ENCODE results near the gene NDUFA1.

- TF ChIP-seq RFX5 (IDR thresholded peaks at IDR 0.05; ENCODE audit: low read depth, low read length) (no peak), POLR2A (IDR thresholded peaks at IDR 0.05; ENCODE audit: low read depth, low read length) (peak; percentile 78), MTA3 (IDR thresholded peaks at IDR 0.05; ENCODE audit: borderline replicate concordance, low read length) (no peak), CHD2 (IDR thresholded peaks at IDR 0.05; ENCODE audit: borderline replicate concordance, low read depth, low read length) (peak; percentile 97), TCF12 (IDR thresholded peaks at IDR 0.05; ENCODE audit: low read depth, low read length) (peak; percentile 56; the same call in 1 of the 2 replicates), TCF7 (IDR thresholded peaks at IDR 0.05; ENCODE audit: borderline replicate concordance) (no peak), TAF1 (IDR thresholded peaks at IDR 0.05; ENCODE audit: borderline replicate concordance, low read depth, low read length) (0 out of 2 replicates have a peak, but pooled peaks have one; percentile 39), BCL3 (IDR thresholded peaks at IDR 0.05; ENCODE audit: borderline replicate concordance, insufficient read depth, low read depth, low read length, poor library complexity, severe bottlenecking) (no peak)
- TF ChIP-seq, protein P1, sequence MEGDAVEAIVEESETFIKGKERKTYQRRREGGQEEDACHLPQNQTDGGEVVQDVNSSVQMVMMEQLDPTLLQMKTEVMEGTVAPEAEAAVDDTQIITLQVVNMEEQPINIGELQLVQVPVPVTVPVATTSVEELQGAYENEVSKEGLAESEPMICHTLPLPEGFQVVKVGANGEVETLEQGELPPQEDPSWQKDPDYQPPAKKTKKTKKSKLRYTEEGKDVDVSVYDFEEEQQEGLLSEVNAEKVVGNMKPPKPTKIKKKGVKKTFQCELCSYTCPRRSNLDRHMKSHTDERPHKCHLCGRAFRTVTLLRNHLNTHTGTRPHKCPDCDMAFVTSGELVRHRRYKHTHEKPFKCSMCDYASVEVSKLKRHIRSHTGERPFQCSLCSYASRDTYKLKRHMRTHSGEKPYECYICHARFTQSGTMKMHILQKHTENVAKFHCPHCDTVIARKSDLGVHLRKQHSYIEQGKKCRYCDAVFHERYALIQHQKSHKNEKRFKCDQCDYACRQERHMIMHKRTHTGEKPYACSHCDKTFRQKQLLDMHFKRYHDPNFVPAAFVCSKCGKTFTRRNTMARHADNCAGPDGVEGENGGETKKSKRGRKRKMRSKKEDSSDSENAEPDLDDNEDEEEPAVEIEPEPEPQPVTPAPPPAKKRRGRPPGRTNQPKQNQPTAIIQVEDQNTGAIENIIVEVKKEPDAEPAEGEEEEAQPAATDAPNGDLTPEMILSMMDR (IDR thresholded peaks at IDR 0.05 in 2 of 3, conservative IDR thresholded peaks at IDR 0.05 in 1 of 3; ENCODE audit: control insufficient read depth in 2 of 3, extremely low read depth in 1 of 3, insufficient read depth in 1 of 3, low read depth in 3 of 3, low read length in 3 of 3), result no peak
These were observed 19.0 kb upstream of the NDUFA1 start, which contains the start of gene UPF3B for GRCh38 chrX:119852382-119853353.
